G401 (cell line): Measurements from ENCODE around the gene MTERF4. TPM values are rescaled to one million over a fixed set of nuclear protein-coding genes. Genes with fewer than 3 reads are reported as not detected.

Experiments used
- total RNA-seq: library from RNA; depleted of rRNA; stranded (reverse); fragments of >200 nt; shearing (Covaris generic); gene quantifications from 2 replicates; pipeline ENCODE4 v1.2.3, GENCODE V29; 2014; rRNA removed

Gene MTERF4
- total RNA-seq, 1 experiment from 2014 or later, result 17.5 TPM

Other genes with a start within 250 kb of the MTERF4 start
- gene AGXT, start 233.5 kb downstream of the MTERF4 start, total RNA-seq, result not detected in 2 replicates
- not detected in 2 replicates for gene MAB21L4, start 206.1 kb downstream of the MTERF4 start, total RNA-seq
- not detected in 2 replicates for gene CROCC2, start 196.0 kb downstream of the MTERF4 start, total RNA-seq
- gene SNED1, start 103.7 kb downstream of the MTERF4 start, total RNA-seq, result 0.07 and 2.2 TPM in 2 replicates
- gene PASK, start 47.2 kb upstream of the MTERF4 start, total RNA-seq, result 14.7 and 20.7 TPM in 2 replicates
- gene PPP1R7, start 48.2 kb upstream of the MTERF4 start, total RNA-seq, result 83.2 and 91.9 TPM in 2 replicates
- 1.1 TPM in 1 of 2 replicates, not detected in the other for gene ANO7, start 86.4 kb upstream of the MTERF4 start, total RNA-seq
- gene HDLBP, start 213.4 kb upstream of the MTERF4 start, total RNA-seq, result 386 and 442 TPM in 2 replicates
- 339 and 438 TPM in 2 replicates for gene SEPTIN2, start 213.6 kb upstream of the MTERF4 start, total RNA-seq